Measurements from ENCODE around the gene ATP10B.

Gene ATP10B

GRCh38 chr5:160702934-160703333, 149.1 kb downstream of the ATP10B start (continued):
- TF ChIP-seq ZNF518A (tag by site-specific recombination; conservative IDR thresholded peaks at IDR 0.05; ENCODE audit: low read depth) (no peak), ZXDB (tag by site-specific recombination; IDR thresholded peaks at IDR 0.05) (no peak), ZNF645 (tag by site-specific recombination; IDR thresholded peaks at IDR 0.05) (no peak), SCRT2 (tag by site-specific recombination; IDR thresholded peaks at IDR 0.05) (no peak), ZNF830 (tag by site-specific recombination; IDR thresholded peaks at IDR 0.05; ENCODE audit: low read depth) (no peak)
- TF ChIP-seq, protein P1, sequence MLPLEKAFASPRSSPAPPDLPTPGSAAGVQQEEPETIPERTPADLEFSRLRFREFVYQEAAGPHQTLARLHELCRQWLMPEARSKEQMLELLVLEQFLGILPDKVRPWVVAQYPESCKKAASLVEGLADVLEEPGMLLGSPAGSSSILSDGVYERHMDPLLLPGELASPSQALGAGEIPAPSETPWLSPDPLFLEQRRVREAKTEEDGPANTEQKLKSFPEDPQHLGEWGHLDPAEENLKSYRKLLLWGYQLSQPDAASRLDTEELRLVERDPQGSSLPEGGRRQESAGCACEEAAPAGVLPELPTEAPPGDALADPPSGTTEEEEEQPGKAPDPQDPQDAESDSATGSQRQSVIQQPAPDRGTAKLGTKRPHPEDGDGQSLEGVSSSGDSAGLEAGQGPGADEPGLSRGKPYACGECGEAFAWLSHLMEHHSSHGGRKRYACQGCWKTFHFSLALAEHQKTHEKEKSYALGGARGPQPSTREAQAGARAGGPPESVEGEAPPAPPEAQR (tag by site-specific recombination; IDR thresholded peaks at IDR 0.05) = no peak

DNA sequence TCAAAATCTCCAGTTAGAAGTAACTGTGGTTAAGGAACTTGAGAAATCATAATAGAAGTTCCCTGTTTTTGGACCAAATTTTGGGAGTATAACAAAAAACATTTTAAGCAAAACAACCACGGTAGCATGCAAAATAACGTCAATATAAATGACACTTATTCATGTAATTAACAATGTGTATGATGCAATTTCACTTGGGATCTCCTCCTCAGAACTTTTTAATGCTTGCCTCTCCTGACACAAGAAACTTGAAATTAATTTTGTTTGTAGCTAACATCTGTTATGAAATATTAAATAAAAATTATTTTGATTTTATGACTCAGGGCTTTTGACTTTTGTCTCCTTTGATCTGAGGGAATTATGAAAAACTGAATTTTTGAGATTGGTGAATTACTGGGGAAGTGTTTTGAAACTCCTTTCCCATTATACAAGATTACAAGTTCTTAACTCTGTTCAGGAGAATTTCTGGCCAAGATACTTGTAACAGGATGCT, 149.7 kb downstream of the ATP10B start:
- H3K27ac ChIP-seq (ENCODE audit: extremely low read depth, low read depth, low read length) = no peak overlapping the region

More for the DNA sequence above, 149.7 kb downstream of the ATP10B start:
- no peaks in the 10 kb centered on the region for H3K9me3 ChIP-seq (ENCODE audit: control insufficient read depth, insufficient read depth, low read depth, low read length)
- POLR2A ChIA-PET = no interaction called here
- H3K4me3 ChIP-seq (ENCODE audit: low read depth, low read length) = no peak overlapping the region
- TF ChIP-seq YY1 (tag by site-specific recombination; IDR thresholded peaks at IDR 0.05) = no peak
- TF ChIP-seq ZNF510 (tag by site-specific recombination; IDR thresholded peaks at IDR 0.05; ENCODE audit: insufficient replicate concordance) = no peak
- TF ChIP-seq ZNF341 (tag by site-specific recombination; IDR thresholded peaks at IDR 0.05; ENCODE audit: low read depth) = no peak
- TF ChIP-seq ZNF280D (tag by site-specific recombination; IDR thresholded peaks at IDR 0.05) = no peak
- no peak for TF ChIP-seq ZFHX2 (tag by site-specific recombination; conservative IDR thresholded peaks at IDR 0.05)
- no peak for TF ChIP-seq ZNF398 (tag by site-specific recombination; IDR thresholded peaks at IDR 0.05)
- no peak for TF ChIP-seq MZF1 (tag by site-specific recombination; IDR thresholded peaks at IDR 0.05; ENCODE audit: borderline replicate concordance)
- TF ChIP-seq ZNF660 (tag by site-specific recombination; IDR thresholded peaks at IDR 0.05) = no peak
- no peak for TF ChIP-seq ZNF548 (tag by site-specific recombination; IDR thresholded peaks at IDR 0.05)
- TF ChIP-seq ZNF221 (tag by site-specific recombination; IDR thresholded peaks at IDR 0.05; ENCODE audit: borderline replicate concordance) = no peak
- no peak for TF ChIP-seq ZNF248 (tag by site-specific recombination; IDR thresholded peaks at IDR 0.05)
- no peaks in the 10 kb centered on the region for H3K4me1 ChIP-seq (ENCODE audit: control insufficient read depth, insufficient read depth, low read length)
- CTCF ChIA-PET = no interaction called here
- no peaks in the 10 kb centered on the region for H3K36me3 ChIP-seq (ENCODE audit: control insufficient read depth in 2 of 2, insufficient read depth in 1 of 2, low read length in 2 of 2)

All from HEK293 (cell line).